Epidermal melanocyte (primary cell): ENCODE results near the gene NPAS3.
"Not testable (repeated sequence)": the region's sequence is repeated elsewhere in the genome, so short reads cannot be mapped to it uniquely, and the experiment has no call there.

Experiments used
- DNase-seq: peaks from one replicate; pipeline ENCODE4 v3.0.0; 2011; ENCODE audit warnings: low spot score; ENCODE audit not compliant: insufficient read length

NPAS3 gene

GRCh38 chr14:33068626-33069025 is 129.9 kb downstream of the NPAS3 start:
- DNase-seq, result no peak

GRCh38 chr14:33070475-33070874 is 131.8 kb downstream of the NPAS3 start:
- no peak for DNase-seq

- DNase-seq, result no peak
These were observed 134.3 kb downstream of the NPAS3 start for GRCh38 chr14:33073023-33073422.

- no peak for DNase-seq
These were observed 142.6 kb downstream of the NPAS3 start for GRCh38 chr14:33081259-33081658.

GRCh38 chr14:33085799-33086198 is 147.1 kb downstream of the NPAS3 start:
- no peak for DNase-seq

- not testable (repeated sequence) for DNase-seq
These were observed 149.6 kb downstream of the NPAS3 start for GRCh38 chr14:33088274-33088673.

- DNase-seq, result no peak
These were observed 159.3 kb downstream of the NPAS3 start for GRCh38 chr14:33098016-33098415.

- no peak for DNase-seq
These were observed 164.8 kb downstream of the NPAS3 start for GRCh38 chr14:33103489-33103888.

- no peak for DNase-seq
These were observed 165.3 kb downstream of the NPAS3 start for GRCh38 chr14:33103966-33104365.

- no peak for DNase-seq
These were observed 172.2 kb downstream of the NPAS3 start for GRCh38 chr14:33110737-33111443.

GRCh38 chr14:33114331-33114730 is 175.7 kb downstream of the NPAS3 start:
- no peak for DNase-seq

- DNase-seq, result no peak
These were observed 180.0 kb downstream of the NPAS3 start for GRCh38 chr14:33118668-33119067.

GRCh38 chr14:33120341-33120740 is 181.7 kb downstream of the NPAS3 start:
- no peak for DNase-seq

- no peak for DNase-seq
These were observed 182.3 kb downstream of the NPAS3 start for GRCh38 chr14:33120966-33121365.

GRCh38 chr14:33123281-33123680 is 184.6 kb downstream of the NPAS3 start:
- no peak for DNase-seq

GRCh38 chr14:33126433-33126832 is 187.8 kb downstream of the NPAS3 start:
- DNase-seq, result no peak

GRCh38 chr14:33127531-33127930 is 188.9 kb downstream of the NPAS3 start:
- DNase-seq, result no peak

- no peak for DNase-seq
These were observed 193.1 kb downstream of the NPAS3 start for GRCh38 chr14:33131801-33132200.

- DNase-seq, result no peak
These were observed 195.5 kb downstream of the NPAS3 start for GRCh38 chr14:33134162-33134561.

- no peak for DNase-seq
These were observed 196.3 kb downstream of the NPAS3 start for GRCh38 chr14:33134975-33135374.

GRCh38 chr14:33150666-33151428 is 212.2 kb downstream of the NPAS3 start:
- DNase-seq, result no peak

- no peak for DNase-seq
These were observed 224.4 kb downstream of the NPAS3 start for GRCh38 chr14:33163109-33163508.

- DNase-seq, result no peak
These were observed 224.9 kb downstream of the NPAS3 start for GRCh38 chr14:33163600-33163999.
